HG02870 (cell line): ENCODE measurements around the gene KRTAP10-7.
"Not testable (repeated sequence)": the region's sequence is repeated elsewhere in the genome, so short reads cannot be mapped to it uniquely, and the experiment has no call there.

Source experiments
- ATAC-seq: cut with Tn5 transposase; IDR thresholded peaks from one replicate; pipeline ENCODE4 v1.9.1; 2021; ENCODE audit warnings: mild to moderate bottlenecking, moderate library complexity; ENCODE audit not compliant: unreplicated experiment

The KRTAP10-7 gene, protein sequence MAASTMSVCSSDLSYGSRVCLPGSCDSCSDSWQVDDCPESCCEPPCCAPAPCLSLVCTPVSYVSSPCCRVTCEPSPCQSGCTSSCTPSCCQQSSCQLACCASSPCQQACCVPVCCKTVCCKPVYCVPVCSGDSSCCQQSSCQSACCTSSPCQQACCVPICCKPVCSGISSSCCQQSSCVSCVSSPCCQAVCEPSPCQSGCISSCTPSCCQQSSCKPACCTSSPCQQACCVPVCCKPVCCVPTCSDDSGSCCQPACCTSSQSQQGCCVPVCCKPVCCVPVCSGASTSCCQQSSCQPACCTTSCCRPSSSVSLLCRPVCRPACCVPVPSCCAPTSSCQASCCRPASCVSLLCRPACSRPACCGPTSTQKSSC

GRCh38 chr21:44600118-44600978, at the start of gene KRTAP10-7:
KRTAP10-7 (plus strand) TSS chr21:44600597; CDS start chr21:44600622, 25 bp downstream.
- not testable (repeated sequence) for ATAC-seq

- no peak for ATAC-seq
Observed at GRCh38 chr21:44550807-44551206, 49.6 kb upstream of the KRTAP10-7 start.

- ATAC-seq: no peak
Observed at GRCh38 chr21:44551340-44551961, 48.9 kb upstream of the KRTAP10-7 start, which contains the start of gene KRTAP10-2. KRTAP10-2 (minus strand) TSS chr21:44551505; CDS start chr21:44551458, 47 bp downstream.

DNA sequence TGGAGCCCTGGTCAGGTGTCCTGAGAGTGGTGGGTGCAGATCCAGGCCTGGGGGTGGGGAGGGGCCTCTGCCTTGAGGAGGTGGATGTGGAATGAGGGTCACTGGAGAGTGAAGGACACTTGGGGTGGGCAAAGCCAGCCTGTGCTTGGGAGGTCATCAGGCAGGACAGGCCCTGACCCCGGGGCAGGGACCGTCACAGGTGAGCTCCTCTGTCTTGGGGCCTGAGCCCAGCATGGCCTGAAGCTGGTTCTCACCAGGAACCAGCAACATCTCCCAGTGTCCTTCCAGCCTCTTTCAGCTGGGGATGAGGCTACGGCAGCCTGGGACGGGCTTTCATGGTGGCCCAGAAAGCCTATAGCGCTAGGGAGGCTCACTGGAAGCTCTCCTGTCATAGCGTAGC, 48.3 kb upstream of the KRTAP10-7 start:
- no peak for ATAC-seq

GRCh38 chr21:44552681-44553080, 47.7 kb upstream of the KRTAP10-7 start:
- no peak for ATAC-seq

DNA sequence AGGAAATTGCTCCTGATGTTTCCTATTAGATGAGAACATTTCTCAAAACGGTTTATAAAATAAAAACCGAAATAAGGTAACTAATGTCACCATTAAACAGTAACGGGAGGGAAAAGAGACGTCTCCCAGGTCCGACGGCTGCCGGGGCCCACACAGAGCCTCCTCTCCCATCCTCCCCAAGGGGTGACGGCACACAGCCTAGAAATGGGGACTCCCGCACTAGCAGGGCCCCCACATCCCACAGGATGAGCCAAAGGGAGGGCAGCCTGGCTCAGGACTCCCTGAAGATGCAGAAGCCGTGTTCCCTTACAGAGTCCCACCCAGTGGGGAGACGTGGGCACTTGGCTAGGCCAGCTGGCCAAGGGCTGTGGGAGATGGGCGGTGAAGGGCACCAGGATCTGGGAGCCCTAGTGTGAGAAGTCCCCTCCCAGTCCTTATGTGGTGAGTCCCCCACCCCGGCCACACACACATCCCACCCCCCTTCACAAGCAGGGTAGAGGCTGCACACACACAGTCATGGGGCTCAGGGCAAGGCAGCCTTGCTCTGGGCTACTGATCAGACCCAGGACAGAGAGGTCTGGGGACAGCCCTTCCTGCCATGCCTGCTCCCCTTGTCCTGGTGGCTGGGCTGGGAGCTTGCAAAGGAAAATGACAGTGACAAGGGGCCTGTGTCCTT, 45.1 kb upstream of the KRTAP10-7 start:
- ATAC-seq: no peak

- ATAC-seq: no peak
Observed at GRCh38 chr21:44556879-44557278, 43.5 kb upstream of the KRTAP10-7 start.

- ATAC-seq: no peak
Observed at GRCh38 chr21:44557491-44558328, 42.7 kb upstream of the KRTAP10-7 start.

DNA sequence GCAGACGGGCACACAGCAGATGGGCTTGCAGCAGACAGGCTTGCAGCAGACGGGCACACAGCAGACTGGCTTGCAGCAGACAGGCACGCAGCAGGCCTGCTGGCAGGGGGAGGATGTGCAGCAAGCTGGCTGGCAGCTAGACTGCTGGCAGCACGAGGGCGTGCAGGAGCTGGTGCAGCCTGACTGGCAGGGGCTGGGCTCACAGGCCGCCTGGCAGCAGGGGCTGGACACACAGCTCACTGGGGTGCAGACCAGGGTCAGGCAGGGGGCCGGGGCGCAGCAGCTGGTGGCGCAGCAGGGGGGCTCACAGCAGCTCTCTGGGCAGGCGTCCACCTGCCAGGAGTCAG, 42.1 kb upstream of the KRTAP10-7 start:
- ATAC-seq: not testable (repeated sequence)

DNA sequence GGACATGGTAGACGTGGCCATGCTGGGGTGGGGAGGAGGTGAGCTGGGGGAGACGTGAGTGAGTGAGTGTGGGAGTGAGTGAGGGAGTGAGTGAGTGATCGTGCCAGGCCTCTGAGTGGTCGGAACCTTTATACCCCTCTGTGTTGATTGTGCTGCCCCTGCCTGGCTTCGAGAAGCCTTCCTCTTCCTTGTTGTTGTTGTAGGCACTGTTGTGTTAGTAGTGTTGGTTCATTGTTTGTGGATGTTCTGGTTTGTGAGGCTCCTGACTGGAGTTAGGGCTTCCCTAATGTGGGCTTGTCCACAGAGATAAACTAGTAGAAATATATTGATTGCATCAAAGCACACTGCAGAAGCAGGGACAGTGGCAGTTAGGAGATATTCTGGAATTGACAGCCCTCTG, 41.7 kb upstream of the KRTAP10-7 start, which contains the start of gene KRTAP10-3:
KRTAP10-3 (minus strand) TSS at position 101 of the 400 bp plus-strand sequence; CDS start at position 21, 80 bp downstream.
- ATAC-seq: no peak

DNA sequence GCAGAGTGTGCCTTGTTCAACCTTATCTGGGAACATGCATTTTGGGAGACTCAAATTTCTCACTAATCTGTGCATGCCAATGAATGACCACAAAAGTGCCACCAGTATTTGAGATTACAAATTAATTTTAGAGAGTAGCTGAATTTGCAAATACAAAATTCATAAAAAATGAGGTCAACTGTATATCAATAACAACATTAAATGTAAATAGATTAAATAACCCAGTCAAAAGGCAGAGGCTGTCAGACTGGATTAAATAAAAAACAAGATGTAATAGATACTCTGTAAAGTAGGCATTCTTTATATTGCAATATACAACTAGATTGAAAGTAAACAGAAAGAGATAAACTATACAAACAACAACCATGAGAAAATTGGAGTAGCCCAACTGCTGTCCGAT, 36.3 kb upstream of the KRTAP10-7 start:
- ATAC-seq: no peak

DNA sequence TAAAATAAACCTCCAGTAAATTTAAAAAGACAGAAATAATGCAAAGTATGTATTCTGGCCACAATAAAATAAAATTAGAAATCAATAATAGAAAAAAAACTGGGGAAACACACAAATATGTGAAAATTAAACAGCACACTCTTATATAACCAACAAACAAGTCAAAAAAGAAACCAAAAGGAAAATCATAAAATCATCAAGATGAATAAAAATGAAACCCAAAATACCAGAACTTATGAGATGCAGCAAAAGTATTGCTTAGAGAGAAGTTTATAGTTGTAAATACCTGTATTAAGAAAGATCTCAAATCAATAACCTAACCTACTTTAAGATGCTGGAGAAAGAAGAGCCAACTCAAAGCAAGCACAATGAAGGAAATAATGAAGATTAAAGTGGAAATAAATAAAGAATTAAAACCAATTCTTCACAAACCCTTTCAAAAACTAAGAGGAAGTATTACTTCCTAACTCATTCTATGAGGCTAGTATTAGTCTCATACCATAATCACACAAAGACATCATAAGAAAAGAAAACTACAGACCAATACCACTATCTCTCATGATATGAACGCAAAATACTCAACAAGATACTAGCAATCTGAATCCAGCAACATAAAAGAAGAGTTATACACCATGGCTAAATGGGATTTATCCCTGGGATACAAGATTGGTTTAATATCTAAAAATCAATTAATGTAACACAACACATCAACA, 35.4 kb upstream of the KRTAP10-7 start:
- ATAC-seq: no peak

DNA sequence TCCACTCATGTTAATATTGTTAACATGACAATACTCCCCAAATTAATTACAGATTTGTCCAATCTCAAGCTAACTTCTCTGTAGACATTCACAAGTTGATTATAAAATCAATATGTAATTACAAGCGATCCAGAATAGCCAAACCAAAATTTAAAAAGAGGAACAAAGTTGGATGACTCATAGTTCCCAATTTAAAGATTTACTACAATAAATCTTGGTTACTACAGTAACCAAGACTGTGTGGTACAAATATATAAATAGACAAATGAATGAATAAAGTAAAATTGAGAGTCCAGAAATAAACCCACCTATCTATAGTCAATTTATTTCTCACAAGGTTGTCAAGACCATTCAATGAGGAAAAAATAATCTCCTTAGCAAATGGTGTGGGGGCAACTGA, 34.0 kb upstream of the KRTAP10-7 start:
- no peak for ATAC-seq

DNA sequence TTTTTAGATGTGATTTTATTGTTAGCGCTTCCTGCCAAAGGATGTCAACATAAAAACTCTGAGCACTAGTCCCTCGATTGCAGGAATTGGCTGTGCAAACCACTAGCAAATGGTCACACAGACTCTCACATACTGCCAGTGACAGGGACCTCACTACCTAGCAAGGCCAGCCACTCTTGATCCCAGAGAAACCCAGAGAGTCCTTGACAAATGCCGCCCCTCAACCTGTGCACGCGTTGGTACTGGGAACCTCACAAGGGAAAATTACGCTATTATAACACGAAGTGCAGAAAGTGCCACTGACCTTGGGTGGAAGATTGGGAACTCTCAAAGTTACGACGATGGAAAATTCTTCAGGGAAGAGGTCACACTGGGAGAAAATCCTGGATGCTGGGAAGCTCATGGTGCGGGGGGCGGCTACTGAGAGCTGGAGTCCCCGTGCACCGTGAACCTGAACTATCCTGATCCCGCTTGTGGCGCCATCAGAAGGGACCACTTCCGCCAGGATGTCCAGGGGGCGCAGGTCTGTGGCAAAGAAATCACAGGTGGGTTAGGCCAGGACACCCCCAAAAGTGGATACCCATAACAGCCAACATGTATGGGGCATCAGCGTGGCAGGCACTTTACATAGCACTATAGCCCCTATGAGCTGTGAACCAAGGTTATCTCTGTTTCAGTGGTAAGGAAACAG, 32.8 kb upstream of the KRTAP10-7 start:
- no peak for ATAC-seq

DNA sequence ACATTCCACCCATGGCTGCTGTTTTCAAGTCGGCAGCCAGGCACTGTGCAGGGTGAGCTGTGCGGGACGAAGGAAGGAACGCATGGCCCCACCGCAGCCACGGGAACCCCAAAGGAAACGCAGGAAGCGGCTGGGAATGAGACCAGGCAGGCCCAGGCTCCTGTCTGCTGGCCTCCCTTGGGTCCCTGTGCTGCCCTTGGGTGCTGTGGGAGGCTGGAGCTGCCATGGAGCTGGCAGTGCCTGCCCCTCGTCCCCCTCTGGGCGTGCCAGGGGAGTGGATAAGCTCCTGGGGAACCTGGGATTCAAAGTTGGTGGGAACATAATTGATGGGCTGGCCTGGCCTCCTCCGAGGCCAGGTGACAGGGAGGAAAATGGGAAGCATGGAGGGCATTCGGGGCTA, 32.1 kb upstream of the KRTAP10-7 start:
- ATAC-seq: no peak

DNA sequence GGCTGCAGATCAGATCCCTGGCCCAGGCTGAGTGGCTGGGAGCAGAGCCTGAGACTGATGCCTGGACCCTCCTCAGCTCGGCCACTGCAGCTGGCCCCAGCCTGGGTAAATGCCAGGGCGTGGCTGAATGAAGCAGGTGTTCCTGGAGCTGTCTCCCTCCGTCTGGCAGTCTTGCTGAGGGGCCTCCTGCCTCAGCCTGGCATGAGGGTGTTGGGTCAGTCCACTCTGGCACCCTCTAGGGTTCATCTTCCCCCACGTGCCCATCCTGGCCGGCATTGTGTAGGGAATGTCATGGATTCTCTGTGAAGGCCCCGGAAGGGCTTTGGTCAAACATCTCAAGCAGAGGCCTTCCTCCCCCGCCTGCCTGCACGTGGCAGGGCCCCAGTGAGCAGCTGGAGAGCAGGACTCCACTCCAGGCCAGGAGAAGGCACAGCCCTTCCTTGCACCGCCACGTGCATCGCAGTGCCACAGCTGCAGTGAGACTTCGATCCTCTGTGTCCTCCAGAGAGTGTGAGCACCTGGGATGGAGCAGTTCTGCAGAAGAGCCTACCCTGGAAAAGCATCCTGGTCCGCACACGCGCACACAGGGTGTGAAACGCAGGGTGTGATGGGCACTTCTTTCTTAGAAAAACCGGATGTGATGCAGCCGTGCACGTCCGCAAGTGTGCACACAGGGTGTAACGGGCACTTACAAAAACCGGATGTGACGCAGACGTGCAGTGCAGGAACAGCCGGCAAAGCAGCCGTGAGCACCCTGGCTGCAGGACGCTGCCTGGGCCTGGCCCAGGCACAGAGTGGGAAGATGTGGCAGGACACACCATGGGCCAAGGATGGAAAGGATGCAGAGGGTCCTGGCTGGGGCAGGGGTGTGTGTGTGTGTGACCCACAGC, 31.5 kb upstream of the KRTAP10-7 start:
- no peak for ATAC-seq

DNA sequence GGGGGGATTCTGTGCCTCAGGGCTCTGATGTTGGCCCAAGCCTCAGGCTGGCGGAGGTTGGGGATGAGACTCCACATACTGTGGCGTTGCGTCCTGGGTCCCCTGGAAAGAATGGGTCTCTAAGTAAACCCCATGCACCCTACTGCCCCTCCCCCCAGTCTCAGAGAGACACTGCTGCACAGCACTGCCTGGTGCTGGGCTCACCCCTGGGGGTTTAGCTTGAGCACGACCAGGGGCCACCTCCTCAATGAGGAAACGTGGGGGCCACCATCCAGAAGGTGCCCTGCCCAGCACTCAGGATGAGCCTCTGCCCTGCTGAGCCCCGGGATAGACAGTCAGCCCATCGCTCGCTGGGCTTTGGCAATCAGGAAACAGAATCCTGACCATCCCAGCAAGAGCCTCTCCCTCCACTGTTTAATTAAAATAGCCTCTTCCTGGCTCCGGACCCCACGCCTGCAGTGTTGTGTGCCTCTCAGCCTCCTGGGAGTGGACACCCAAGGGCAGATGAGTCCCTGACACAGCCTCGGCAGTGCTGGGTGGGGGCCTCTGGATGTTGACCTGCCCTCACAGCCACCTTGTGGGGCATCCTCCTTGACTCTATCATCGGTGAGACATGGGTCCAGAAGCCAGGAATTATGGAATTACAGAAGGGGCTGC, 30.4 kb upstream of the KRTAP10-7 start:
- ATAC-seq: no peak
